Measurements from ENCODE around the gene JAM3. TPM values are rescaled to one million over a fixed set of nuclear protein-coding genes. Genes with fewer than 3 reads are reported as not detected.

The JAM3 gene
- total and polyA plus RNA-seq, 3 experiments from 2014 or later: 4.9 to 14.8 (median 12.5) TPM

- DNase-seq: no peak
- CTCF ChIA-PET: interaction anchor here (1.7 kb wide), 1 partner anchor 99 kb away, joined by 5 read pairs; no protein-coding TSS in a partner anchor
These were observed 80.5 kb downstream of the JAM3 start for GRCh38 chr11:134149371-134149770.

GRCh38 chr11:134150195-134150903, 81.5 kb downstream of the JAM3 start:
- H3K9me3 Mint-ChIP-seq: no peaks in the 10 kb centered on the region
- peaks cover 0 to 78% (median 8%) of the 10 kb centered on the region in 3 donors for H3K36me3 Mint-ChIP-seq
- Histone ChIP-seq H3K27ac (ENCODE audit: low read depth, low read length) (no peak overlapping the region), H3K4me3 (ENCODE audit: low read length) (no peak overlapping the region), H3K4me1 (ENCODE audit: insufficient read depth, low read length) (no peaks in the 10 kb centered on the region), H3K9me3 (ENCODE audit: low read length) (no peaks in the 10 kb centered on the region), H3K36me3 (ENCODE audit: insufficient read depth, low read length) (peaks cover 8% of the 10 kb centered on the region), H3K27me3 (ENCODE audit: insufficient read depth, low read length, poor library complexity, severe bottlenecking) (no peaks in the 10 kb centered on the region)
- H3K4me3 Mint-ChIP-seq: no peak overlapping the region
- CTCF ChIA-PET: interaction anchor here (1.7 kb wide), 1 partner anchor 100 kb away, joined by 5 read pairs; no protein-coding TSS in a partner anchor
- POLR2A ChIA-PET: no interaction called here
- no peak overlapping the region for H3K27ac Mint-ChIP-seq
- H3K4me1 Mint-ChIP-seq: no peaks in the 10 kb centered on the region
- DNase-seq: no peak
- H3K27me3 Mint-ChIP-seq: no peaks in the 10 kb centered on the region

More at GRCh38 chr11:134149371-134149770, 80.5 kb downstream of the JAM3 start:
- Mint-ChIP-seq H3K9me3 (no peaks in the 10 kb centered on the region), H3K4me3 (no peak overlapping the region), H3K36me3 (peaks cover 0 to 76% (median 3%) of the 10 kb centered on the region in 3 donors), H3K4me1 (no peaks in the 10 kb centered on the region), H3K27me3 (no peaks in the 10 kb centered on the region), H3K27ac (no peak overlapping the region)
- Histone ChIP-seq H3K4me3 (ENCODE audit: low read length) (no peak overlapping the region), H3K27ac (ENCODE audit: low read depth, low read length) (no peak overlapping the region), H3K9me3 (ENCODE audit: low read length) (no peaks in the 10 kb centered on the region), H3K27me3 (ENCODE audit: insufficient read depth, low read length, poor library complexity, severe bottlenecking) (no peaks in the 10 kb centered on the region), H3K4me1 (ENCODE audit: insufficient read depth, low read length) (no peaks in the 10 kb centered on the region), H3K36me3 (ENCODE audit: insufficient read depth, low read length) (peaks cover 8% of the 10 kb centered on the region)
- POLR2A ChIA-PET: no interaction called here

GRCh38 chr11:134151083-134151747, 82.3 kb downstream of the JAM3 start:
- no peaks in the 10 kb centered on the region for H3K9me3 ChIP-seq (ENCODE audit: low read length)
- no peaks in the 10 kb centered on the region for H3K9me3 Mint-ChIP-seq
- DNase-seq: no peak
- H3K4me3 Mint-ChIP-seq: no peak overlapping the region
- no peaks in the 10 kb centered on the region for H3K27me3 ChIP-seq (ENCODE audit: insufficient read depth, low read length, poor library complexity, severe bottlenecking)
- H3K27ac ChIP-seq (ENCODE audit: low read depth, low read length): no peak overlapping the region
- peaks cover 0 to 80% (median 12%) of the 10 kb centered on the region in 3 donors for H3K36me3 Mint-ChIP-seq
- no peaks in the 10 kb centered on the region for H3K27me3 Mint-ChIP-seq
- no peaks in the 10 kb centered on the region for H3K4me1 ChIP-seq (ENCODE audit: insufficient read depth, low read length)
- POLR2A ChIA-PET: no interaction called here
- H3K4me3 ChIP-seq (ENCODE audit: low read length): no peak overlapping the region
- H3K36me3 ChIP-seq (ENCODE audit: insufficient read depth, low read length): peaks cover 15% of the 10 kb centered on the region
- CTCF ChIA-PET: no interaction called here
- peak overlapping the region in 2 of 8 donors; percentile 14 to 77 for H3K27ac Mint-ChIP-seq
- no peaks in the 10 kb centered on the region for H3K4me1 Mint-ChIP-seq

GRCh38 chr11:134152696-134153095, 83.8 kb downstream of the JAM3 start:
- ChIA-PET POLR2A (no interaction called here), CTCF (no interaction called here)
- peaks cover 23% of the 10 kb centered on the region for H3K36me3 ChIP-seq (ENCODE audit: insufficient read depth, low read length)

GRCh38 chr11:134153147-134153905, 84.5 kb downstream of the JAM3 start:
- H3K27ac Mint-ChIP-seq: peak overlapping the region in 1 of 8 donors; percentile 77
- H3K27me3 Mint-ChIP-seq: no peaks in the 10 kb centered on the region
- H3K36me3 Mint-ChIP-seq: peaks cover 10 to 89% (median 17%) of the 10 kb centered on the region in 3 donors
- Histone ChIP-seq H3K4me3 (ENCODE audit: low read length) (no peak overlapping the region), H3K27me3 (ENCODE audit: insufficient read depth, low read length, poor library complexity, severe bottlenecking) (no peaks in the 10 kb centered on the region), H3K36me3 (ENCODE audit: insufficient read depth, low read length) (peaks cover 29% of the 10 kb centered on the region), H3K9me3 (ENCODE audit: low read length) (no peaks in the 10 kb centered on the region), H3K27ac (ENCODE audit: low read depth, low read length) (no peak overlapping the region), H3K4me1 (ENCODE audit: insufficient read depth, low read length) (no peaks in the 10 kb centered on the region)
- no peak overlapping the region for H3K4me3 Mint-ChIP-seq
- H3K4me1 Mint-ChIP-seq: no peaks in the 10 kb centered on the region
- CTCF ChIA-PET: no interaction called here
- H3K9me3 Mint-ChIP-seq: no peaks in the 10 kb centered on the region
- POLR2A ChIA-PET: no interaction called here
- no peak for DNase-seq

More at GRCh38 chr11:134152696-134153095, 83.8 kb downstream of the JAM3 start:
- Histone ChIP-seq H3K4me1 (ENCODE audit: insufficient read depth, low read length) (no peaks in the 10 kb centered on the region), H3K27ac (ENCODE audit: low read depth, low read length) (no peak overlapping the region), H3K4me3 (ENCODE audit: low read length) (no peak overlapping the region), H3K9me3 (ENCODE audit: low read length) (no peaks in the 10 kb centered on the region), H3K27me3 (ENCODE audit: insufficient read depth, low read length, poor library complexity, severe bottlenecking) (no peaks in the 10 kb centered on the region)
- Mint-ChIP-seq H3K27me3 (no peaks in the 10 kb centered on the region), H3K9me3 (no peaks in the 10 kb centered on the region), H3K27ac (peak overlapping the region in 1 of 8 donors; percentile 22), H3K4me1 (no peaks in the 10 kb centered on the region), H3K4me3 (no peak overlapping the region), H3K36me3 (peaks cover 10 to 89% (median 17%) of the 10 kb centered on the region in 3 donors)
- no peak for DNase-seq

- Histone ChIP-seq H3K27me3 (ENCODE audit: insufficient read depth, low read length, poor library complexity, severe bottlenecking) (no peaks in the 10 kb centered on the region), H3K4me3 (ENCODE audit: low read length) (no peak overlapping the region), H3K27ac (ENCODE audit: low read depth, low read length) (no peak overlapping the region), H3K36me3 (ENCODE audit: insufficient read depth, low read length) (peaks cover 34% of the 10 kb centered on the region), H3K4me1 (ENCODE audit: insufficient read depth, low read length) (no peaks in the 10 kb centered on the region), H3K9me3 (ENCODE audit: low read length) (no peaks in the 10 kb centered on the region)
- ChIA-PET POLR2A (no interaction called here), CTCF (no interaction called here)
- Mint-ChIP-seq H3K36me3 (peaks cover 10 to 89% (median 28%) of the 10 kb centered on the region in 3 donors), H3K4me1 (no peaks in the 10 kb centered on the region), H3K4me3 (no peak overlapping the region), H3K27me3 (no peaks in the 10 kb centered on the region), H3K27ac (peak overlapping the region in 1 of 8 donors; percentile 50), H3K9me3 (no peaks in the 10 kb centered on the region)
- DNase-seq: no peak
These were observed 85.6 kb downstream of the JAM3 start for GRCh38 chr11:134154441-134154840.

- Histone ChIP-seq H3K36me3 (ENCODE audit: insufficient read depth, low read length) (peaks cover 35% of the 10 kb centered on the region), H3K27ac (ENCODE audit: low read depth, low read length) (no peak overlapping the region), H3K27me3 (ENCODE audit: insufficient read depth, low read length, poor library complexity, severe bottlenecking) (no peaks in the 10 kb centered on the region), H3K4me1 (ENCODE audit: insufficient read depth, low read length) (no peaks in the 10 kb centered on the region), H3K9me3 (ENCODE audit: low read length) (no peaks in the 10 kb centered on the region), H3K4me3 (ENCODE audit: low read length) (no peak overlapping the region)
- Mint-ChIP-seq H3K36me3 (peaks cover 10 to 94% (median 31%) of the 10 kb centered on the region in 3 donors), H3K4me1 (no peaks in the 10 kb centered on the region), H3K27me3 (no peaks in the 10 kb centered on the region), H3K27ac (no peak overlapping the region), H3K4me3 (no peak overlapping the region), H3K9me3 (no peaks in the 10 kb centered on the region)
- DNase-seq: no peak
- POLR2A ChIA-PET: no interaction called here
- CTCF ChIA-PET: interaction anchor here (0.6 kb wide), 1 partner anchor 83 kb away, joined by 4 read pairs; no protein-coding TSS in a partner anchor
These were observed 86.6 kb downstream of the JAM3 start for GRCh38 chr11:134155456-134155855.

Measured in CD8-positive, alpha-beta memory T cell (primary cell).